GM15510 (cell line): Measurements from ENCODE around the gene DNAH9.

Source experiments
- POLR2A ChIP-seq: IDR thresholded peaks from 3 replicates; pipeline ENCODE4 v1.6.1; 2011; ENCODE audit warnings: borderline replicate concordance; ENCODE audit not compliant: insufficient read length; ENCODE audit errors: extremely low read depth

The DNAH9 gene, protein sequence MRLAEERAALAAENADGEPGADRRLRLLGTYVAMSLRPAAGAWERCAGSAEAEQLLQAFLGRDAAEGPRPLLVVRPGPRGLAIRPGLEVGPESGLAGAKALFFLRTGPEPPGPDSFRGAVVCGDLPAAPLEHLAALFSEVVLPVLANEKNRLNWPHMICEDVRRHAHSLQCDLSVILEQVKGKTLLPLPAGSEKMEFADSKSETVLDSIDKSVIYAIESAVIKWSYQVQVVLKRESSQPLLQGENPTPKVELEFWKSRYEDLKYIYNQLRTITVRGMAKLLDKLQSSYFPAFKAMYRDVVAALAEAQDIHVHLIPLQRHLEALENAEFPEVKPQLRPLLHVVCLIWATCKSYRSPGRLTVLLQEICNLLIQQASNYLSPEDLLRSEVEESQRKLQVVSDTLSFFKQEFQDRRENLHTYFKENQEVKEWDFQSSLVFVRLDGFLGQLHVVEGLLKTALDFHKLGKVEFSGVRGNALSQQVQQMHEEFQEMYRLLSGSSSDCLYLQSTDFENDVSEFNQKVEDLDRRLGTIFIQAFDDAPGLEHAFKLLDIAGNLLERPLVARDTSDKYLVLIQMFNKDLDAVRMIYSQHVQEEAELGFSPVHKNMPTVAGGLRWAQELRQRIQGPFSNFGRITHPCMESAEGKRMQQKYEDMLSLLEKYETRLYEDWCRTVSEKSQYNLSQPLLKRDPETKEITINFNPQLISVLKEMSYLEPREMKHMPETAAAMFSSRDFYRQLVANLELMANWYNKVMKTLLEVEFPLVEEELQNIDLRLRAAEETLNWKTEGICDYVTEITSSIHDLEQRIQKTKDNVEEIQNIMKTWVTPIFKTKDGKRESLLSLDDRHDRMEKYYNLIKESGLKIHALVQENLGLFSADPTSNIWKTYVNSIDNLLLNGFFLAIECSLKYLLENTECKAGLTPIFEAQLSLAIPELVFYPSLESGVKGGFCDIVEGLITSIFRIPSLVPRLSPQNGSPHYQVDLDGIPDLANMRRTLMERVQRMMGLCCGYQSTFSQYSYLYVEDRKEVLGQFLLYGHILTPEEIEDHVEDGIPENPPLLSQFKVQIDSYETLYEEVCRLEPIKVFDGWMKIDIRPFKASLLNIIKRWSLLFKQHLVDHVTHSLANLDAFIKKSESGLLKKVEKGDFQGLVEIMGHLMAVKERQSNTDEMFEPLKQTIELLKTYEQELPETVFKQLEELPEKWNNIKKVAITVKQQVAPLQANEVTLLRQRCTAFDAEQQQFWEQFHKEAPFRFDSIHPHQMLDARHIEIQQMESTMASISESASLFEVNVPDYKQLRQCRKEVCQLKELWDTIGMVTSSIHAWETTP (N-terminal part only)

DNA sequence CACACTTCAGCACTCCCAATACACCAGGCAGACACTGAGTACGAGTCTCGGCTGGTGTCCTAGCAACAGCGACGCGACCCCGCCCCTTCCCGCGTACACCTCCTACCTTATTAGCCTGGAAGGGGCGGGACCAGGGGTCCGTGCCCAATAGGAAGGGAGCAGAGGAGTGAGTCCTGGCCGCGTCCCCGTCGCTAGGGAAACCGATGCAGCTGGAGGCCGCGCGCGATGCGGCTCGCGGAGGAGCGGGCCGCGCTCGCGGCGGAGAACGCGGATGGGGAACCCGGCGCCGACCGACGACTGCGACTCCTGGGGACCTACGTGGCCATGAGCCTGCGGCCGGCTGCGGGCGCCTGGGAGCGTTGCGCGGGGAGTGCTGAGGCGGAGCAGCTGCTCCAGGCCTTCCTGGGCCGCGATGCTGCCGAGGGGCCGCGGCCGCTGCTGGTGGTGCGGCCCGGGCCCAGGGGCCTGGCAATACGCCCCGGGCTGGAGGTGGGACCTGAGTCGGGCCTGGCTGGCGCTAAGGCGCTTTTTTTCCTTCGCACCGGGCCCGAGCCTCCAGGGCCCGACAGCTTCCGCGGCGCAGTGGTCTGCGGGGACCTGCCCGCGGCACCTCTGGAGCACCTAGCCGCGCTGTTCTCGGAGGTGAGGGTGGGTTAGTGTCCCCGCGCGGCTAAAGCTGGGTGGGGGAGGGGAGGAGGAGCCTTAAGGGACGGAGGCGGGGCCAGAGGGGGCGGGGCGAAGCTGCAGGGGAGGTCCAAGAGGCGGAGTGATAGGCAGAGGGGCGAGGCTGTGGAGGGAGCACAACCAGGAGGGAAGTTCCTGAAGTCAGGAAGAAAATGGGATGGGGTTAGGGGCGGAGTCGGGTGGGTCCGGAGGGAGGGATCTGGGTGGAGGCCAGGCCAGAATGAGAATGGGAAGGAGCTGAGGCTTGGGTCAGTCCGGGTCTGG is at the start of gene DNAH9:
Gene DNAH9 (plus strand): TSS at position 197 of the 948 bp plus-strand sequence. CDS start 29 bp downstream, at position 226.
- TF ChIP-seq POLR2A = no peak

DNA sequence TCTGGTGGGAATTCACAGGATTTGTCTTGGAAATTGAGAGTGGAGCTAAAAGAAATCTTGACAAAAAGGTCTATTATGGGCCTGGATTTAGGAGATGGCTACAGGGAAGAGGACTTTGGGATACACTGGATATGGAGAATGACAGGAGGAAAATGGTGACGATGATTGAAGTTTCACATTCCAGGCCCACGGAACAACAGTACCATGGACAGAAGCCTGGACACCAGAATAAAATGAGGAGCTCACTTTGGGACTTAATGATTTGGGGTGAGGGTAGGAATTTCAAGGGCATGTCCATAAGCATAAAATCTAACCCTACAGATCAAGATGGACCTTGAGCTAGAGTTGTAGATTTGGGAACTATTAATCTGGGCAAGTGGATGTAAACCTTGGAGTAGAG is 47.8 kb upstream of the DNAH9 start:
- no peak for TF ChIP-seq POLR2A

DNA sequence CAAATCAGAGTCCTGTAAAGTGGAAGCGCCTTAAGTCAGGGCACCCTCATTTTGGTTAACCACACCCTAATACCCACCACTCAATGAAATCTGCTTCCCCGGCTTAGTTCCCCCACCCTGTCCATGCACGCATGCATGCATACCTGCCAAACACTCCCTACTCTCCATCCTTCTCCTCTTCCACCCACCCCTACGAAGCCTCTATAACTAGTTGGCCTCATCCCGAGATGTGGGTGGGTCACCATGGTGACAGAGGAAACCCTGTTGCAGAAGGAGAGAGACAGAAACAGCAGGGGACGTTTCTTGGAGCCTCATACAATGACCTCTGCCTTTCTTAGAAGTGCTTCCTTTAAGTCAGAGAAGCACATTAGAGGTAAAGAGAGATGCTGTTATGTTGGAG is 46.8 kb upstream of the DNAH9 start:
- TF ChIP-seq POLR2A = no peak

DNA sequence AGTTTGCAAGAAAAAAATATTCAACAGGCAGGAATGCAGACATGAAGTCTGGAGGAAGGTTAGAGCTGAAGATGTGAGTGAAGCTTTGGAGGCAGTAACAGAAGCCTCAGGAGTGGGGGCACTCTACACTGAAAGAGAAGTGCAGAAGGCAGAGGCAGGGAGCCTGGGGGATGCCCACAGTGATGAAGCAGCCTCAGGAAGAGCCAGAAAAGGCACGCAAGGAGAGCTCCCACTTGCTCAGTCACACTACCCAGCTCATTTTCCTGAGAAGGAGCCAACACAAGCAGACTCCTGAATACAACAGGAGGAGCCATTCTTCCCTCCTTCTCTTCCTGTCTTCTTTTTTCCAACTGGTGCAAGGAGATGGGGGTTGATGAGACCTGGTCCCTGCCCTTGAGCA is 45.1 kb upstream of the DNAH9 start:
- no peak for TF ChIP-seq POLR2A

DNA sequence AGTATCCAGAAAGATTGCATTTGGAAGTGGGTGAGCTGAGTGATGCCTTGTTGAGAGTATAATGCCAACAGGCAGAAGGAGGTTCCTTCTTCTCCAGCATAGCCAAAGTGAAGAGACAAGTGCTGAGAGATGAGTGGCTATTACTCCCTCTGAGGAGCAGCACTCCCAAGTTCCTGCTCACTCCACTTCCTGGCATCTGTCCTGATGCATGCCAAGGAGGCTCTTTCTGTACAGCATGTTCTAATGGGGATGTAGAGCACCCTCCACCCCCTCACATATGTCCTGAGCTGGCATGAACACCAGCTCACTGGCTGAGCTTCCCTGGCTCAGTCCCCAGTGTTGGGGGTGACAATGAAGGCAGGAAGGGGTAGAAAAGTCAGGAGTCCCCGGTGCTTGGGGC is 44.2 kb upstream of the DNAH9 start:
- no peak for TF ChIP-seq POLR2A

DNA sequence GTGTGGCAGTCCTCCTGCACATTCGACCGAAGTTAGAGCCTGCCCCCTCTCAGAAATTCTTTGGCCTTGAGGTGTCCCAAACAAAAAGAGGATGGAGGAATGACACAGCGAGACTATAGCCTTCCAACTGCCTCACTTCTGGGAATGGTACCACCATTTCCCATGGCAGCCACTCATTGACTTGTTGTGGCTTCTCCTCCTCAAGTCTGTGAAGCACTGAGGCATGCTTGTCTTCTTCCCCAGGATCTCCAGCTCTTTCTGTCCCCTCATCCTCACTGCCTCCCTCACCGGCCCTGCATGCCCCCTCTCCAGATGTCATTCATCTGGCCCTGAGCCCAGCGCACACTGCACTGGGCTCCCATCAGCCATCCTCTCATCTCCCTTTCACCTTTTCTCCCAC is 43.7 kb upstream of the DNAH9 start:
- TF ChIP-seq POLR2A = no peak

DNA sequence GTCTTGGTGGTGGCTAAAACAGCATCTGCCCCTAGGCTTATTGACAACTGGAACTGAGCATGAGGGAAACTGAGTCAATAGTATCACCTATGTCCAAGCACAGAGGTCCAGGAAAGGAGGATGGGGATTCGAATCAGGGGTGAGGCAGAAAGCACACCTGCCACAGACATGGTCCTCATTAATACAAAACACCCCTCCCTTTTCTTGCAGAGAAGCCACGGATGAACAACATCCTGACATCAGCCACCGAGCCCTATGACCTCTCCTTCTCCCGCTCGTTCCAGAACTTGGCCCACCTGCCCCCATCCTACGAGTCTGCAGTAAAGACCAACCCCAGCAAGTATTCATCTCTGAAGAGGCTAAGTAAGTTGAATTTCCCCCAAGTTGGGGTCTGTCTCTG is 42.7 kb upstream of the DNAH9 start:
- no peak for TF ChIP-seq POLR2A

DNA sequence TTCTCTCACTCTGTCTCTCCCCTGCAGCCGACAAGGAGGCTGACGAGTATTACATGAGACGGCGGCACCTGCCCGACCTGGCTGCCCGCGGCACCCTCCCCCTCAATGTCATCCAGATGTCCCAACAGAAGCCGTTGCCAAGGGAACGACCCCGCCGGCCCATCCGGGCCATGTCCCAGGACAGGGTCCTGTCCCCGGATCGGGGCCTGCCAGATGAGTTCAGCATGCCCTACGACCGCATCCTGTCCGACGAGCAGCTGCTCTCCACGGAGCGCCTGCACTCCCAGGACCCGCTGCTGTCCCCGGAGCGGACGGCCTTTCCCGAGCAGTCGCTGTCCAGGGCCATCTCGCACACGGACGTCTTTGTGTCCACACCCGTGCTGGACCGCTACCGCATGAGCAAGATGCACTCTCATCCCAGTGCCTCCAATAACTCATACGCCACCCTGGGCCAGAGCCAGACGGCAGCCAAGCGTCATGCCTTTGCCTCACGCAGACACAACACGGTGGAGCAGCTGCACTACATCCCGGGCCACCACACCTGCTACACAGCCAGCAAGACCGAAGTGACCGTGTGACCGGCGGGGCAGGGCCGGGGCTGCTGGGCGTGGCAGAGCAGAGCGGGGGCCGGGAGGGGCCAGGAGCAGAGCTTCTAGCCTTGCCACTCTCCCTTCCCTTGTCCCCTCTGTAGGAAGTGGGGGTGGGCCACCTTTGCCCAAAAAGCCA is 40.4 kb upstream of the DNAH9 start:
- no peak for TF ChIP-seq POLR2A

DNA sequence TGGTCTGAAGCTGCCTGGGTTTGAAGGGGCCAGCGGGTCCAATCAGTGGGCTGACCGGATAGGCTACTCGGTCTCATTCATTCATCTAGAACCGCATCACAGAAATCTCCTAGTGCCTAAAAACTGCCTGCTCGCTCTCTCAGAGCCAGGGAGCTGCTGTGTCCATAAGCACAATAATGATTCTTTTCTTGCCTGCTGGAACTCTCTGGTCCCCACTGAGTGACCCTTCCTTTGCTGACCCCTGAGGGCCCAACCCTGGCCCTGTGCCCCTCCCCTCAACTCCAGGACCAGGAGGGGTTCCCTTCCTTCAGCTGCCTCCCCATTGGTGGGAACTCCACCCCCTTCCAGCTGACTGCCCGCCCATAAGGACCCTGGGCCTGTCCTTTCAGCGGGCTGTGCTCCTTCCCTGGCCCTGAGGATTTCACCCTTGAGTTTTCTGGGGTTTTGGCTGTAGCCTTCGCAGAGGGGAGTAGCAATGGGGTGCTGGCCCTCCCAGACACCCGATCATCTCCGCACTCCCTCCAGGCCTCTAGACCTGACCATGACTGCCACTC is 39.5 kb upstream of the DNAH9 start:
- no peak for TF ChIP-seq POLR2A

DNA sequence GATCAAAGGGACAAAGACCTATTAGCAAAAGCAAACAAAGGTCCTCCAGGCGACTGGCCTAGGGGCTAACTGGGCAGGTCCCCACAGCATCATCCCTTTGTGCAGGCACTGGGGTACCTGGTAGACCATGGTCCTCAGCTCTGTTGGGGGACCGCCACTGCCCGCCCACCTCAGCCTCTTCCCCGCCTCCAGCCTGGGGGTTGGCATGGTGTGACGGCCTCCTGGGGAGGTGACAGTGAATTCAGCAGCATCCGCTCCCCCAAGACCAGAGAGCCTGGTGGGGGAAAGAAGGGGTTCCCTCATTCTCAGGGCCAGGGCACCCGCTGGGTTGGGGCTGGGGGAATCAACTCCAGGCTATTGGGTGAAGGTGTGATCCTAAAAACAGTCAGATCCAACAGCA is 38.7 kb upstream of the DNAH9 start:
- no peak for TF ChIP-seq POLR2A

DNA sequence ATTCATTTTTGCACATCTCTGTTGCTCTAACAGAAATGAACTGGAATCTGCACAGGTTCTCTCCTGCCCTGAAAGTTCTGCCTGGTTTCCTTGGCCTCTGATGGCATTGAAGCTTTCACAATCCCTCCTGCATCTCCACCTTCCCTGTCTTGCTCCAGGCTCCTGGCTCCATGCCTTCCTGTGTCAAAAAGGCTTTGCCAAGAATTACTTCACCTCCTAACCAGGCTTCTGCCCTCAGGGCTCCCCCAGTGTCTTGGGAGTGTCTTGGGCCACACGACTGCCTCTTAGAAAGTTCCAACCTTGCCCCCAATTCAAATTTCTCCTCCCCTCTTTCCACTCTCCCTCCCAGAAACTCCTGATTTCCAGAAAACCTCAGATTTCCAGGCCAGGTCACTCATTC is 37.0 kb upstream of the DNAH9 start:
- TF ChIP-seq POLR2A = no peak

DNA sequence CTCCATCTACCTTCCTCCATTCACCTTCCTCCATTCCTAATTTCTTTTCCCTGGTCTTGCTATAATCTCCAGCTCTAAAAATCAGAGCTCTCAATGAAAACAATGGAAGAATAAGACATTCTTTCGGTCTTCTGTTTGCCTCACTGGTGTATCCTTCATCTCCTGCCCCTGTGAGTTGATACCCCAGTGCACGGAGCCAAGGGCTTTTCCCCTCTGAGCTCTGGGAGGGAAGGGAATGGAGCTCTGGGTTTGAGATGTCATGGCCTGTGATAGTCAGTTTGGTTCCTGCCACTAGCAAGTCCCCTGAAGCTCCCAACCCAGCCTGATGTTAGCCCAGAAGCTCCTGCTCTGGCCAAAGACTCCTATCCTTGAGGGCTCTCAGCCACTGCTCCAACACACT is 36.6 kb upstream of the DNAH9 start:
- TF ChIP-seq POLR2A = no peak
